Hepatocyte (in vitro differentiated cells): ENCODE data around the gene ITK.

Experiments
- CTCF ChIP-seq: fragments of 200-600 bp; sonication (generic); IDR thresholded peaks from 2 replicates; pipeline ENCODE4 v1.5.1; 2016; ENCODE audit warnings: antibody characterized with exemption, mild to moderate bottlenecking; ENCODE audit not compliant: poor library complexity
- EZH2 ChIP-seq: fragments of 200-600 bp; sonication (generic); IDR thresholded peaks from 2 replicates; pipeline ENCODE4 v1.6.1; 2016; ENCODE audit warnings: antibody characterized with exemption, mild to moderate bottlenecking, borderline replicate concordance

DNA sequence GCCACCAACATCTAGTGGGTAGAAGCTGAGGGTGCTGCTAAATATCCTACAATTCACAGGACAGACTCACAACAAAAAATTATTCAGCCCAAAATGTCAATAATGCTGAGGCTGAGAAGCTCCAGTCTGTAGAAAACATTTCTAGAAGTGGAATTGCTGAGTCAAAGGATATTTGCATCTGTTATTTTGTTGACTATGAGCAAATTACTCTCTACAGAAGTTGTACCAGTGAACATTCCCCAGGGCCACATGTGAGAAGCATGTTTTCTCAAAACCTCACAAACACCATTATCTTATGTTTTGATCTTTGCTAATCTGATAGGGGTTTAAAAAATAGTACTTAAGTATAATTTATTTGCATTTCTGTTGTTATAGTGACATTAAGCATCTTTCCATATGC lies 15.4 kb downstream of the ITK start:
- no peak for TF ChIP-seq CTCF
- no peak for TF ChIP-seq EZH2
